Sigmoid colon (tissue), 4 donors: ENCODE results near the gene CCL25.

Experiments used
- CTCF ChIP-seq, 4 experiments: fragments of 450-650 bp in 3 of 4; fragments of 200-600 bp in 1 of 4; IDR thresholded peaks; one replicate each; pipeline ENCODE4 v1.5.1; 2016 to 2019; ENCODE audit warnings: antibody characterized with exemption in 4 of 4, mild to moderate bottlenecking in 3 of 4, moderate library complexity in 2 of 4
- EP300 ChIP-seq, 4 donors: sonication (generic); formaldehyde crosslinking; IDR thresholded peaks; one replicate each; pipeline ENCODE4 v1.6.1; 2017; ENCODE audit warnings: antibody characterized with exemption in 4 of 4
- POLR2A ChIP-seq, 2 donors: fragments of 450-650 bp; IDR thresholded peaks; one replicate each; pipeline ENCODE4 v1.6.1; 2016; ENCODE audit warnings: antibody characterized with exemption in 2 of 2, mild to moderate bottlenecking in 2 of 2, moderate library complexity in 2 of 2
- POLR2AphosphoS5 ChIP-seq, 4 donors: sonication (generic); formaldehyde crosslinking; IDR thresholded peaks; one replicate each; pipeline ENCODE4 v1.6.1; 2017; ENCODE audit warnings: antibody characterized with exemption in 4 of 4

DNA sequence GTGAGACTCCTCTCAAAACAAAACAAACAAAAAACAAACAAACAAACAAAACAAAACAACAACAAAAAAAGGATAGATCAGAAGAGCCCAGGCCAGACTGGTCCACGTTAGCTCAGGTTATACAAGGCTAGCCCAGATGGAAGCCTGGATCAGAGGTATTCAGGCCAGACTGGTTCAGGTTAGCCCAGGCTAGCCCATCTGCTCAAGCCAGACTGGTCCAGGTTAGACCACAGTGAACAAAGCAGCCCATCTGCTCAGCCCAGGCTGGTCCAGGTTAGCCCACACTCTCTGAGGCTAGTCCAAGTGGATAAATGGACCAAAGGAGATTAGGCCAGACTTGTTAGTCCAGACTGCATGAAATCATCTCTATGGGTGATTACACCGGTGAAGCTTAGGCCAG is 41.2 kb downstream of the CCL25 start:
- TF ChIP-seq POLR2A (IDR thresholded peaks at IDR 0.05): no peak
- no peak for TF ChIP-seq EP300 (IDR thresholded peaks at IDR 0.05)
- TF ChIP-seq CTCF (IDR thresholded peaks at IDR 0.05): no peak
- no peak for TF ChIP-seq POLR2AphosphoS5 (IDR thresholded peaks at IDR 0.05)
